HUDEP-2 (cell line): ENCODE data around the gene KLHL42.
"Not testable (repeated sequence)": the region's sequence is repeated elsewhere in the genome, so short reads cannot be mapped to it uniquely, and the experiment has no call there.

Experiments
- DNase-seq, 76 experiments: peaks; one replicate each; lab custom pipeline; 2025; ENCODE audit not compliant: unreplicated experiment in 76 of 76; lab: John Stamatoyannopoulos, UW

The KLHL42 gene

GRCh38 chr12:27779920-27780611, at the start of gene KLHL42, which contains the start of gene MANSC4:
Gene KLHL42 (plus strand): TSS chr12:27780233. CDS start chr12:27780331, 98 bp downstream.
Gene MANSC4 (minus strand): TSS chr12:27780236. CDS start chr12:27771276, 8,960 bp downstream.
- DNase-seq, result peak in 52 of 76 experiments; percentile 2 to 74 (median 38)

- DNase-seq, result peak in 5 of 76 experiments; percentile 1 to 7 (median 2)
Measured at GRCh38 chr12:27732281-27732680, 47.8 kb upstream of the KLHL42 start.

- peak in 12 of 76 experiments; percentile 0 to 31 (median 10) for DNase-seq
Measured at GRCh38 chr12:27733052-27733656, 46.9 kb upstream of the KLHL42 start.

- no peak for DNase-seq
Measured at GRCh38 chr12:27733791-27734190, 46.2 kb upstream of the KLHL42 start.

- DNase-seq, result not testable (repeated sequence)
Measured at GRCh38 chr12:27734321-27734720, 45.7 kb upstream of the KLHL42 start.

GRCh38 chr12:27743601-27744000, 36.4 kb upstream of the KLHL42 start:
- no peak for DNase-seq

- not testable (repeated sequence) for DNase-seq
Measured at GRCh38 chr12:27745734-27746133, 34.3 kb upstream of the KLHL42 start.

- no peak for DNase-seq
Measured at GRCh38 chr12:27747111-27747820, 32.8 kb upstream of the KLHL42 start.

- DNase-seq, result no peak
Measured at GRCh38 chr12:27751386-27752047, 28.5 kb upstream of the KLHL42 start.

- no peak for DNase-seq
Measured at GRCh38 chr12:27754795-27755194, 25.2 kb upstream of the KLHL42 start.

- no peak for DNase-seq
Measured at GRCh38 chr12:27756670-27757195, 23.3 kb upstream of the KLHL42 start.

GRCh38 chr12:27762757-27763156, 17.3 kb upstream of the KLHL42 start:
- DNase-seq, result no peak

- DNase-seq, result no peak
Measured at GRCh38 chr12:27766587-27766986, 13.4 kb upstream of the KLHL42 start.

GRCh38 chr12:27769142-27769673, 10.8 kb upstream of the KLHL42 start:
- no peak for DNase-seq

GRCh38 chr12:27771481-27772327, 8.3 kb upstream of the KLHL42 start:
- DNase-seq, result no peak

- no peak for DNase-seq
Measured at GRCh38 chr12:27772328-27773049, 7.5 kb upstream of the KLHL42 start.

GRCh38 chr12:27777141-27777540, 2.9 kb upstream of the KLHL42 start:
- DNase-seq, result no peak

GRCh38 chr12:27778206-27778605, 1.8 kb upstream of the KLHL42 start:
- DNase-seq, result no peak

- DNase-seq, result peak in 2 of 76 experiments; percentile 13
Measured at GRCh38 chr12:27779416-27779919, 565 bp upstream of the KLHL42 start.
